B cell (primary cell): ENCODE data around the gene IQCH. TPM values are rescaled to one million over a fixed set of nuclear protein-coding genes. Genes with fewer than 3 reads are reported as not detected.

Source experiments
- ATAC-seq: fragments of 200-7000 bp; cut with Tn5 transposase; one replicate; pipeline ENCODE4 v1.10.0; 2021; ENCODE audit warnings: low read depth, mild to moderate bottlenecking, moderate number of reproducible peaks, moderate library complexity
- CTCF ChIA-PET: fragments of 350-600 bp; sonication (Branson Sonifier 250); formaldehyde crosslinking; loops from one replicate; lab custom pipeline; 2021; ENCODE audit warnings: antibody characterized with exemption, inconsistent platforms; lab: Charles Lee
- POLR2A ChIA-PET: fragments of 350-600 bp; sonication (Branson Sonifier 250); formaldehyde crosslinking; loops from one replicate; lab custom pipeline; 2021; ENCODE audit warnings: antibody characterized with exemption; lab: Charles Lee
- DNase-seq: peaks from one replicate; pipeline ENCODE4 v3.0.0; 2013
- H2AFZ ChIP-seq: 2 replicates; pipeline ENCODE4 v1.6.1; 2012; ENCODE audit warnings: mild to moderate bottlenecking, low read depth, low read length; ENCODE audit not compliant: insufficient read depth, poor library complexity, severe bottlenecking
- H3K27ac ChIP-seq, 2 donors: 1 replicate in 1 of 2; 2 replicates in 1 of 2; pipeline ENCODE4 v1.5.1; 2012 to 2013; ENCODE audit warnings: low read length in 2 of 2, mild to moderate bottlenecking in 2 of 2, moderate library complexity in 1 of 2
- H3K27me3 ChIP-seq, 4 experiments: fragments of 200-600 bp in 1 of 4; sonication (generic) in 1 of 4; replicated peaks in 1 of 4; 1 replicate in 2 of 4; 2 replicates in 2 of 4; pipeline versions ENCODE4 v1.6.1 to v1.7.0; 2013 to 2016; ENCODE audit warnings: low read length in 3 of 4, mild to moderate bottlenecking in 2 of 4, mixed read lengths in 1 of 4, moderate library complexity in 1 of 4; ENCODE audit not compliant: insufficient read depth in 4 of 4, control insufficient read depth in 3 of 4; ENCODE audit errors: control extremely low read depth in 1 of 4
- H3K36me3 ChIP-seq, 2 experiments: replicated peaks in 1 of 2; 1 replicate in 1 of 2; 2 replicates in 1 of 2; pipeline versions ENCODE4 v1.6.1 to v1.7.1; 2013; ENCODE audit warnings: low read length in 1 of 2; ENCODE audit not compliant: insufficient read depth in 2 of 2, control insufficient read depth in 1 of 2; ENCODE audit errors: control extremely low read depth in 1 of 2, extremely low read depth in 1 of 2
- H3K4me1 ChIP-seq, 2 donors: fragments of 200-600 bp in 1 of 2; sonication (generic) in 1 of 2; 1 replicate in 1 of 2; 2 replicates in 1 of 2; pipeline versions ENCODE4 v1.5.1 to v1.6.1; 2013 to 2017; ENCODE audit warnings: low read length in 2 of 2; ENCODE audit not compliant: control insufficient read depth in 2 of 2, insufficient read depth in 2 of 2
- H3K4me2 ChIP-seq: replicated peaks from 2 replicates; pipeline ENCODE3; 2012; ENCODE audit warnings: mild to moderate bottlenecking, low read depth, low read length; ENCODE audit not compliant: poor library complexity, severe bottlenecking
- H3K4me3 ChIP-seq, 5 experiments: fragments of 200-600 bp in 1 of 5; sonication (generic) in 1 of 5; 1 replicate in 3 of 5; 2 replicates in 2 of 5; pipeline versions ENCODE4 v1.5.1 to v1.7.0; 2011 to 2016; ENCODE audit warnings: low read length in 4 of 5, mild to moderate bottlenecking in 4 of 5, low read depth in 2 of 5, control low read depth in 1 of 5, moderate library complexity in 1 of 5; ENCODE audit not compliant: insufficient read depth in 1 of 5; ENCODE audit errors: control extremely low read depth in 1 of 5, extremely low read depth in 1 of 5
- H3K79me2 ChIP-seq: fragments of 200-600 bp; sonication (generic); one replicate; pipeline ENCODE4 v1.6.0; 2016; ENCODE audit warnings: low read length; ENCODE audit not compliant: control insufficient read depth, insufficient read depth
- H3K9ac ChIP-seq: fragments of 200-600 bp; sonication (generic); 2 replicates; pipeline ENCODE4 v1.6.1; 2017; ENCODE audit warnings: mild to moderate bottlenecking, low read length, moderate library complexity
- H3K9me3 ChIP-seq, 3 donors: one replicate each; pipeline versions ENCODE4 v1.6.1 to v1.7.1; 2013; ENCODE audit warnings: low read length in 2 of 3; ENCODE audit not compliant: control insufficient read depth in 2 of 3, insufficient read depth in 1 of 3; ENCODE audit errors: control extremely low read depth in 1 of 3
- H4K20me1 ChIP-seq: 2 replicates; pipeline ENCODE4 v1.6.0; 2012; ENCODE audit warnings: mild to moderate bottlenecking, low read length; ENCODE audit not compliant: insufficient read depth, control insufficient read depth, poor library complexity, severe bottlenecking
- H3K27ac Mint-ChIP-seq: one replicate; pipeline ENCODE4 v1.8.0; 2021; ENCODE audit warnings: mixed read lengths
- H3K27me3 Mint-ChIP-seq: one replicate; pipeline ENCODE4 v1.8.0; 2021; ENCODE audit warnings: mixed read lengths
- H3K4me1 Mint-ChIP-seq: one replicate; pipeline ENCODE4 v1.8.0; 2021; ENCODE audit warnings: mixed read lengths
- H3K4me3 Mint-ChIP-seq: one replicate; pipeline ENCODE4 v1.8.0; 2021; ENCODE audit warnings: mixed read lengths
- H3K9me3 Mint-ChIP-seq: one replicate; pipeline ENCODE4 v1.8.0; 2022; ENCODE audit warnings: mixed read lengths; ENCODE audit not compliant: insufficient read depth
- EZH2 ChIP-seq: IDR thresholded peaks from 2 replicates; pipeline ENCODE4 v1.6.1; 2012; ENCODE audit warnings: borderline replicate concordance, low read depth, mild to moderate bottlenecking, moderate library complexity, low read length; ENCODE audit not compliant: insufficient read depth, poor library complexity, severe bottlenecking
- WGBS: methylation state at CpG from one replicate; pipeline ENCODE4 v1.1.5; 2013; ENCODE audit warnings: missing lambda C conversion rate; ENCODE audit not compliant: insufficient coverage; 5-methylcytosine and 5-hydroxymethylcytosine counted together
- intact Hi-C: fragments of 100-400 bp; cut with micrococcal nuclease; formaldehyde crosslinking; loops from one replicate; pipeline ENCODE4 v1.10.0; 2022
- polyA plus RNA-seq: library from polyadenylated mRNA; depleted of rRNA; stranded (reverse); fragments of >200 nt; gene quantifications from 2 replicates; pipeline ENCODE4 v1.2.3, GENCODE V29; 2012
- total RNA-seq, 2 donors: library from RNA; stranded (reverse); fragments of 120-200 nt in 1 of 2; gene quantifications; 1 replicate in 1 of 2; 2 replicates in 1 of 2; pipeline versions ENCODE4 v1.2.3 to v1.2.4, GENCODE V29; 2013 to 2022
- TF ChIP-seq, protein P1 (sequence below): fragments of 200-600 bp; IDR thresholded peaks from one replicate; pipeline ENCODE4 v1.8.0; 2022; ENCODE audit warnings: antibody characterized with exemption, mild to moderate bottlenecking

Gene IQCH
- total and polyA plus RNA-seq, 2 donors (not counting 1 experiment from before 2014, with no cell fraction given) = 1.6 TPM; not detected in 1

DNA sequence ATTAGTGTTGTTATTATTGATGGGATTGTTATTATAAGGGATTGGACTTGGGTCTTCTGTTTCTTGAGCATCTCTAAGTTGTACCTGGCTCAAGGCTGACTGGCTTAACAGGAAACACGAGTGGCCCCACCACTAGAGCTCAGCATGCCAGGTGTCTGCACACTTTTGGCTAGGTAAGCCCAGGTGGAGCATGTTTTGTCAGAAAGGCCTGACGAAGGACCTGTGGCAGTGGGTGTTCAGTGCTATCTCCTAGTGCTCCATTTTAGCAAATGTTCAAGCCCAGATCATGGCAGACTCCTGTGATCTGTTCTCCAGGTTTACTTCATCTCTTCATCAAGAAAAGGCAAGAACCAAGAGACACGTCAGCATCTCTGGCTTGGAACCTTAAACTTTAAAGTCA, 291.3 kb downstream of the IQCH start:
- ATAC-seq (no peak), DNase-seq (no peak)
- Histone ChIP-seq H3K4me3 (no peak overlapping the region), H3K9ac (no peak overlapping the region), H3K27me3 (no peaks in the 10 kb centered on the region), H3K27ac (no peak overlapping the region), H3K36me3 (peaks cover 0 to 7% of the 10 kb centered on the region in 2 experiments), H3K79me2 (peaks cover 3% of the 10 kb centered on the region), H3K4me2 (no peak overlapping the region), H3K9me3 (no peaks in the 10 kb centered on the region), H2AFZ (no peak overlapping the region), H3K4me1 (peaks cover 15 to 23% of the 10 kb centered on the region in 2 donors), H4K20me1 (no peaks in the 10 kb centered on the region)
- ChIA-PET CTCF (interaction anchor here (0.8 kb wide), 1 partner anchor 69 kb away, joined by 3 read pairs; no protein-coding TSS in a partner anchor), POLR2A (no interaction called here)
- Mint-ChIP-seq H3K9me3 (no peaks in the 10 kb centered on the region), H3K4me1 (peaks cover 44% of the 10 kb centered on the region), H3K27ac (no peak overlapping the region), H3K4me3 (no peak overlapping the region), H3K27me3 (no peaks in the 10 kb centered on the region)
- 98% methylated on average over 3 of the region's 3 CpGs for WGBS
- intact Hi-C loops = no loop called here
- no peak for TF ChIP-seq EZH2

DNA sequence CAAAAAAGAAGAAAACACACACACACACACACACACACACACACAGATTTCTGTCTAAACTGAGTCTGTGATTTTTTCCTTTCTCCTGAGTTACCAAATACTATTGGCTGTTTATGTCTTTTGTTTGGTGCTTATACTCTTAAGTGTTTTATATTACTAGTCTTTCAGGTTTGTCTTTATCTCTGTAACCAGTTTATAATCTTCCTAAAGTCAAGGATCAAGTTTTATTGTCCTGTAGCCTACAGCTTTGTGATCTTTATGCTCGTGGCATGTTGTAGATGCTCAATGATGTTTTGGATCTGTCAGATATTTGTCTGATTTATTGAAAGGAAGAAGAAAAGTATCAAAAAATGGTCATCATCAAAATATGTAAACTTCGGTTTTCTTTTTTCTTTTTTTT, 292.5 kb downstream of the IQCH start:
- ChIA-PET CTCF (interaction anchor here (0.7 kb wide), 1 partner anchor 23 kb away, joined by 4 read pairs; no protein-coding TSS in a partner anchor), POLR2A (no interaction called here)
- peaks cover 37% of the 10 kb centered on the region for H3K4me1 Mint-ChIP-seq
- WGBS = no CpG with 5 or more reads among the region's 2 CpGs
- Histone ChIP-seq H2AFZ (no peak overlapping the region), H3K79me2 (peaks cover 3% of the 10 kb centered on the region), H3K4me2 (no peak overlapping the region), H3K4me1 (peaks cover 10 to 18% of the 10 kb centered on the region in 2 donors), H3K27ac (no peak overlapping the region), H3K9me3 (no peaks in the 10 kb centered on the region), H3K27me3 (no peaks in the 10 kb centered on the region), H3K9ac (no peak overlapping the region), H3K36me3 (peaks cover 0 to 15% of the 10 kb centered on the region in 2 experiments), H3K4me3 (no peak overlapping the region), H4K20me1 (no peaks in the 10 kb centered on the region)
- H3K27me3 Mint-ChIP-seq = no peaks in the 10 kb centered on the region
- DNase-seq (no peak), ATAC-seq (no peak)
- TF ChIP-seq, protein P1, sequence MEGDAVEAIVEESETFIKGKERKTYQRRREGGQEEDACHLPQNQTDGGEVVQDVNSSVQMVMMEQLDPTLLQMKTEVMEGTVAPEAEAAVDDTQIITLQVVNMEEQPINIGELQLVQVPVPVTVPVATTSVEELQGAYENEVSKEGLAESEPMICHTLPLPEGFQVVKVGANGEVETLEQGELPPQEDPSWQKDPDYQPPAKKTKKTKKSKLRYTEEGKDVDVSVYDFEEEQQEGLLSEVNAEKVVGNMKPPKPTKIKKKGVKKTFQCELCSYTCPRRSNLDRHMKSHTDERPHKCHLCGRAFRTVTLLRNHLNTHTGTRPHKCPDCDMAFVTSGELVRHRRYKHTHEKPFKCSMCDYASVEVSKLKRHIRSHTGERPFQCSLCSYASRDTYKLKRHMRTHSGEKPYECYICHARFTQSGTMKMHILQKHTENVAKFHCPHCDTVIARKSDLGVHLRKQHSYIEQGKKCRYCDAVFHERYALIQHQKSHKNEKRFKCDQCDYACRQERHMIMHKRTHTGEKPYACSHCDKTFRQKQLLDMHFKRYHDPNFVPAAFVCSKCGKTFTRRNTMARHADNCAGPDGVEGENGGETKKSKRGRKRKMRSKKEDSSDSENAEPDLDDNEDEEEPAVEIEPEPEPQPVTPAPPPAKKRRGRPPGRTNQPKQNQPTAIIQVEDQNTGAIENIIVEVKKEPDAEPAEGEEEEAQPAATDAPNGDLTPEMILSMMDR = no peak
- TF ChIP-seq EZH2 = no peak
- no peaks in the 10 kb centered on the region for H3K9me3 Mint-ChIP-seq
- intact Hi-C loops = no loop called here
- no peak overlapping the region for H3K4me3 Mint-ChIP-seq
- no peak overlapping the region for H3K27ac Mint-ChIP-seq
